H1 (cell line): Measurements from ENCODE around the gene KIR3DL2. TPM values are rescaled to one million over a fixed set of nuclear protein-coding genes. Genes with fewer than 3 reads are reported as not detected.
"Not testable (repeated sequence)": the region's sequence is repeated elsewhere in the genome, so short reads cannot be mapped to it uniquely, and the experiment has no call there.

Source experiments
- CTCF ChIA-PET: fragments of 300-600 bp; sonication (Branson Sonifier 250); formaldehyde crosslinking; loops from one replicate; lab custom pipeline; 2021; ENCODE audit not compliant: partially characterized antibody; lab: Charles Lee
- POLR2A ChIA-PET: fragments of 300-600 bp; sonication (Branson Sonifier 250); formaldehyde crosslinking; loops from one replicate; lab custom pipeline; 2021; ENCODE audit warnings: inconsistent platforms; ENCODE audit not compliant: partially characterized antibody; lab: Charles Lee
- DNase-seq, 2 experiments: peaks; one replicate each; pipeline versions ENCODE4 v3.0.0 to v3.0.0-alpha.2; 2010 to 2022; ENCODE audit warnings: low spot score in 2 of 2, low read depth in 1 of 2, mixed read lengths in 1 of 2
- FAIRE-seq: peaks from 2 replicates; lab custom pipeline; 2011; peaks lifted over from hg19 to GRCh38; lab: Jason Lieb, UNC
- H2AFZ ChIP-seq: 2 replicates; pipeline ENCODE4 v1.8.1; 2012; ENCODE audit warnings: low read length, inconsistent platforms
- H2AK5ac ChIP-seq: 2 replicates; pipeline ENCODE4 v1.6.1; 2013; ENCODE audit warnings: low read depth, low read length
- H2BK120ac ChIP-seq: replicated peaks from 2 replicates; pipeline ENCODE3; 2013; ENCODE audit warnings: low read depth, low read length, inconsistent platforms
- H2BK12ac ChIP-seq: 2 replicates; pipeline ENCODE4 v1.6.1; 2013; ENCODE audit warnings: low read depth, low read length
- H2BK15ac ChIP-seq: 2 replicates; pipeline ENCODE4 v1.6.1; 2013; ENCODE audit warnings: low read length
- H2BK20ac ChIP-seq: 2 replicates; pipeline ENCODE4 v1.6.1; 2013; ENCODE audit warnings: low read length
- H2BK5ac ChIP-seq: 2 replicates; pipeline ENCODE4 v1.6.1; 2013; ENCODE audit warnings: low read depth, low read length
- H3K14ac ChIP-seq: 2 replicates; pipeline ENCODE4 v1.6.1; 2013; ENCODE audit warnings: inconsistent platforms; ENCODE audit not compliant: insufficient read length
- H3K18ac ChIP-seq: 2 replicates; pipeline ENCODE4 v1.6.1; 2013; ENCODE audit warnings: low read length; ENCODE audit errors: extremely low read depth
- H3K23ac ChIP-seq: 2 replicates; pipeline ENCODE4 v1.6.1; 2013; ENCODE audit warnings: inconsistent platforms; ENCODE audit not compliant: insufficient read length
- H3K23me2 ChIP-seq: 2 replicates; pipeline ENCODE4 v1.6.1; 2013; ENCODE audit warnings: low read depth, low read length
- H3K27ac ChIP-seq: 2 replicates; pipeline ENCODE4 v1.6.1; 2011; ENCODE audit warnings: low read depth, low read length, inconsistent platforms
- H3K27me3 ChIP-seq, 4 experiments: replicated peaks in 1 of 4; 1 replicate in 1 of 4; 2 replicates in 3 of 4; pipeline versions ENCODE4 v1.6.1 to v1.8.1; 2011 to 2013; ENCODE audit warnings: low read length in 3 of 4, mild to moderate bottlenecking in 3 of 4, inconsistent platforms in 2 of 4, mixed read lengths in 2 of 4, moderate library complexity in 1 of 4; ENCODE audit not compliant: control insufficient read depth in 3 of 4, insufficient read depth in 3 of 4; ENCODE audit errors: extremely low read depth in 1 of 4
- H3K36me3 ChIP-seq, 4 experiments: 2 replicates each; pipeline versions ENCODE4 v1.6.1 to v1.8.1; 2011 to 2013; ENCODE audit warnings: mild to moderate bottlenecking in 4 of 4, low read length in 3 of 4, moderate library complexity in 2 of 4, control low read depth in 1 of 4, inconsistent platforms in 1 of 4; ENCODE audit not compliant: insufficient read depth in 4 of 4, control insufficient read depth in 2 of 4
- H3K4ac ChIP-seq: replicated peaks from 2 replicates; pipeline ENCODE3; 2013; ENCODE audit warnings: low read length, low read depth, mixed read lengths, inconsistent platforms; ENCODE audit not compliant: insufficient read length
- H3K4me1 ChIP-seq, 4 experiments: replicated peaks in 1 of 4; 1 replicate in 1 of 4; 2 replicates in 3 of 4; pipeline versions ENCODE4 v1.6.1 to v1.8.1; 2011 to 2013; ENCODE audit warnings: low read length in 3 of 4, inconsistent platforms in 2 of 4, mixed read lengths in 1 of 4; ENCODE audit not compliant: insufficient read depth in 4 of 4, control insufficient read depth in 3 of 4
- H3K4me2 ChIP-seq, 2 experiments: 2 replicates each; pipeline versions ENCODE4 v1.6.1 to v1.8.1; 2011 to 2013; ENCODE audit warnings: low read depth in 2 of 2, low read length in 2 of 2, control low read depth in 1 of 2, inconsistent platforms in 1 of 2, mild to moderate bottlenecking in 1 of 2; ENCODE audit not compliant: insufficient read depth in 1 of 2
- H3K4me3 ChIP-seq, 4 experiments: fragments of 200-600, 300-600 bp in 1 of 4; sonication (generic), shearing (Covaris generic), sonication (Bioruptor Twin) in 1 of 4; 2 replicates each; pipeline versions ENCODE4 v1.5.1 to v1.8.1; 2011 to 2016; ENCODE audit warnings: low read length in 4 of 4, low read depth in 3 of 4, control low read depth in 2 of 4, inconsistent platforms in 2 of 4, mild to moderate bottlenecking in 2 of 4, mixed read lengths in 1 of 4, moderate library complexity in 1 of 4; ENCODE audit not compliant: insufficient read depth in 2 of 4; ENCODE audit errors: extremely low read depth in 1 of 4
- H3K56ac ChIP-seq: replicated peaks from 2 replicates; pipeline ENCODE3; 2013; ENCODE audit warnings: low read depth, mild to moderate bottlenecking, mixed read lengths, low read length, inconsistent platforms; ENCODE audit not compliant: insufficient read length
- H3K79me1 ChIP-seq: 2 replicates; pipeline ENCODE4 v1.6.1; 2013; ENCODE audit warnings: low read depth, low read length, control low read depth
- H3K79me2 ChIP-seq, 2 experiments: 2 replicates each; pipeline versions ENCODE4 v1.6.1 to v1.8.1; 2012 to 2013; ENCODE audit warnings: low read length in 2 of 2, mild to moderate bottlenecking in 2 of 2, inconsistent platforms in 1 of 2; ENCODE audit not compliant: insufficient read depth in 2 of 2, control insufficient read depth in 1 of 2
- H3K9ac ChIP-seq, 4 experiments: replicated peaks in 1 of 4; 1 replicate in 1 of 4; 2 replicates in 3 of 4; pipeline versions ENCODE4 v1.6.1 to v1.8.1; 2011 to 2013; ENCODE audit warnings: low read depth in 3 of 4, low read length in 3 of 4, control low read depth in 2 of 4, mild to moderate bottlenecking in 2 of 4, moderate library complexity in 2 of 4, inconsistent platforms in 1 of 4; ENCODE audit errors: extremely low read depth in 1 of 4
- H3K9me3 ChIP-seq, 2 experiments: 2 replicates each; pipeline versions ENCODE4 v1.6.1 to v1.8.1; 2012 to 2013; ENCODE audit warnings: mild to moderate bottlenecking in 2 of 2, moderate library complexity in 2 of 2, control low read depth in 1 of 2, inconsistent platforms in 1 of 2, low read depth in 1 of 2, low read length in 1 of 2, mixed read lengths in 1 of 2; ENCODE audit not compliant: insufficient read depth in 2 of 2
- H4K20me1 ChIP-seq, 2 experiments: replicated peaks in 1 of 2; 2 replicates each; pipeline versions ENCODE3 to v1.8.1; 2011 to 2013; ENCODE audit warnings: inconsistent platforms in 2 of 2, low read length in 2 of 2, mild to moderate bottlenecking in 1 of 2; ENCODE audit not compliant: insufficient read depth in 2 of 2, control insufficient read depth in 1 of 2
- H4K5ac ChIP-seq: 2 replicates; pipeline ENCODE4 v1.6.1; 2013; ENCODE audit warnings: low read length, low read depth, mixed read lengths, inconsistent platforms; ENCODE audit not compliant: insufficient read length
- H4K8ac ChIP-seq: 2 replicates; pipeline ENCODE4 v1.8.0; 2013; ENCODE audit warnings: mild to moderate bottlenecking, moderate library complexity, low read length, inconsistent platforms; ENCODE audit not compliant: insufficient read depth; ENCODE audit errors: extremely low read depth
- H4K91ac ChIP-seq: replicated peaks from 2 replicates; pipeline ENCODE3; 2013; ENCODE audit warnings: low read length, mixed read lengths, inconsistent platforms; ENCODE audit not compliant: insufficient read length
- WGBS, 2 experiments: shearing (Covaris generic) in 1 of 2; methylation state at CpG; one replicate each; pipeline versions ENCODE4 v1.1.6 to v1.1.7; 2013 to 2015; ENCODE audit warnings: low lambda C conversion rate in 2 of 2, mixed read lengths in 2 of 2, inconsistent platforms in 1 of 2, low coverage in 1 of 2, missing lambda C conversion rate in 1 of 2; ENCODE audit not compliant: insufficient replicate concordance in 2 of 2, insufficient coverage in 1 of 2, insufficient read length in 1 of 2; ENCODE audit errors: extremely low coverage in 1 of 2, missing lambda C conversion rate in 1 of 2; 5-methylcytosine and 5-hydroxymethylcytosine counted together
- polyA plus RNA-seq, 7 experiments: library from polyadenylated mRNA; depleted of rRNA in 3 of 7; stranded (reverse) in 5 of 7; unstranded in 2 of 7; fragments of >200 nt in 5 of 7; fragments of 200-250 nt in 2 of 7; gene quantifications; 1 replicate in 5 of 7; 2 replicates in 1 of 7; 4 replicates in 1 of 7; pipeline versions ENCODE4 v1.2.1 to v1.2.3, GENCODE V29; 2011 to 2013; ENCODE audit warnings: missing spikeins in 2 of 7, mixed read lengths in 2 of 7
- total RNA-seq: library from RNA; stranded (reverse); fragmentation: NEBNext Ultra II Directional; extraction: Animal tissue kit (Norgen Biotek cat#: 25700); gene quantifications from 2 replicates; pipeline ENCODE4 v1.2.1, GENCODE V29; 2021

The KIR3DL2 gene
- total and polyA plus RNA-seq, 2 of the 8 experiments (the other 6 are each of a cell fraction or from before 2014, with no cell fraction given) = not detected

DNA sequence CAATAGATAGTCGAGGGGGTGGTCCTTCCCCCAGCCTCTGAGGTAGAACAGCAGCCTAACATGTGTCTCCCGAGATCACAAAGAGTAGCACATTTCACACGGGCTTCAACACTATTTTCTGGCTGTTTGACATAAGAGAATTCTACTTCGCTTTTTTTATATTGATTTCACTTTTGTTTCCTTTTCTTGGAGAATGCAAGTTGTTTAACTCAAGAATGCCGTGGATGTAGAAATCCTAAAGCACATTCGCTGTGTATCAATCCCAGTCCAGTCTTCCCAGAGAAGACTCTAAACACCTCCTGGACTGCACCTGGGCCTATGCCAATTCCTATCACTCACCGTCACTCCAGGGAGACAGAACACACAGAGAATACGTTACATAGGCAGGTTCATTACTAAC lies 22.2 kb upstream of the KIR3DL2 start:
- H3K23me2 ChIP-seq, H3K23ac ChIP-seq, H2BK12ac ChIP-seq, H3K79me2 ChIP-seq, H2BK20ac ChIP-seq, H3K36me3 ChIP-seq, H2BK15ac ChIP-seq, H3K9ac ChIP-seq, H3K4me2 ChIP-seq, H2BK5ac ChIP-seq, H3K27ac ChIP-seq, H3K14ac ChIP-seq, H3K56ac ChIP-seq, H3K4ac ChIP-seq, H2AFZ ChIP-seq, H4K91ac ChIP-seq, H3K4me3 ChIP-seq, POLR2A ChIA-PET, H3K4me1 ChIP-seq, H3K27me3 ChIP-seq, H2AK5ac ChIP-seq, H3K79me1 ChIP-seq, CTCF ChIA-PET, DNase-seq, H3K18ac ChIP-seq, H4K5ac ChIP-seq, H4K20me1 ChIP-seq, FAIRE-seq, H2BK120ac ChIP-seq, H4K8ac ChIP-seq: not testable (repeated sequence)
- WGBS, 2 experiments = 71% methylated on average over 7 of the region's 8 CpGs; no CpG with 5 or more reads in 1 of the 2 experiments
- H3K9me3 ChIP-seq = peaks cover 22 to 43% of the 10 kb centered on the region in 2 experiments; a peak in 3 of 4 replicates

DNA sequence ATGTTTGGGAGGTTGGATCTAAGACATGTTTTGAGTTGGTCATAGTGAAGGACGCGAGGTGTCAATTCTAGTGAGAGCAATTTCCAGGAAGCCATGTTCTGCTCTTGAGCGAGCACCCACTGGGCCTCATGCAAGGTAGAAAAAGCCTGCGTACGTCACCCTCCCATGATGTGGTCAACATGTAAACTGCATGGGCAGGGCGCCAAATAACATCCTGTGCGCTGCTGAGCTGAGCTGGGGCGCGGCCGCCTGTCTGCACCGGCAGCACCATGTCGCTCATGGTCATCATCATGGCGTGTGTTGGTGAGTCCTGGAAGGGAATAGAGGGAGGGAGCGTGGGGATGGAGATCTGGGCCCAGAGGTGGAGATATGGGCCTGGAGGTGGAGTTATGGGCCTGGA lies 17.7 kb upstream of the KIR3DL2 start, which contains the start of gene KIR2DS4:
Gene KIR2DS4, plus strand, starts transcription at position 181 of the 400 bp plus-strand sequence.
- H2BK15ac ChIP-seq, H2BK20ac ChIP-seq, H2BK12ac ChIP-seq, H3K27ac ChIP-seq, H3K27me3 ChIP-seq, H4K8ac ChIP-seq, POLR2A ChIA-PET, H3K14ac ChIP-seq, H3K56ac ChIP-seq, H3K4me1 ChIP-seq, H3K4me2 ChIP-seq, H3K18ac ChIP-seq, H3K4ac ChIP-seq, H3K36me3 ChIP-seq, DNase-seq, H4K91ac ChIP-seq, H3K9ac ChIP-seq, H2BK5ac ChIP-seq, H3K4me3 ChIP-seq, H2BK120ac ChIP-seq, H4K5ac ChIP-seq, H2AFZ ChIP-seq, H3K23ac ChIP-seq, H3K79me1 ChIP-seq, CTCF ChIA-PET, H4K20me1 ChIP-seq, H2AK5ac ChIP-seq, FAIRE-seq, H3K23me2 ChIP-seq, H3K79me2 ChIP-seq: not testable (repeated sequence)
- 91% methylated on average over 12 of the region's 14 CpGs; no CpG with 5 or more reads in 1 of the 2 experiments for WGBS, 2 experiments
- peaks cover 36 to 68% of the 10 kb centered on the region in 2 experiments; a peak in 3 of 4 replicates for H3K9me3 ChIP-seq
